ENCODE measurements around the gene VAMP1.

Gene VAMP1

DNA sequence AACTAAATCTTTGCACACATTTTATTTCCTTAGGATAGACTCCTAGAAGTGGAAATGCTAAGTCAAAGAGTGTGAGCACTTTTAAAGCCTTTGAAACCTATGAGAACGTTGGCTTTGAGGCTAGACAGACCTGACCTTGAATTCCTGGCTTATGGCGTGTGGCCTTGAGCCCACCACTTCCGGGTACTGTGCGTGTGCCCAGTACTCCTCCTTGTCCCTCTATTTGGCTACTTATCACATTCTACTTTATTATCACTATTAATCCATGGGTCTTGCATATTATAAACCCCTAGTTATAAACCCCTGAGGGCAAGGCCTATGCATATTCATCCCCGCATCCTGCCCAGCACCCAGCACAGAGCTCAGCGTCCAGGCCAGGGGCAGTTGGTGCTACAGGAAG lies 51.7 kb downstream of the VAMP1 start:
- no peak for DNase-seq (ENCODE audit: extremely low read depth, low read depth)
- TF ChIP-seq, protein P1, sequence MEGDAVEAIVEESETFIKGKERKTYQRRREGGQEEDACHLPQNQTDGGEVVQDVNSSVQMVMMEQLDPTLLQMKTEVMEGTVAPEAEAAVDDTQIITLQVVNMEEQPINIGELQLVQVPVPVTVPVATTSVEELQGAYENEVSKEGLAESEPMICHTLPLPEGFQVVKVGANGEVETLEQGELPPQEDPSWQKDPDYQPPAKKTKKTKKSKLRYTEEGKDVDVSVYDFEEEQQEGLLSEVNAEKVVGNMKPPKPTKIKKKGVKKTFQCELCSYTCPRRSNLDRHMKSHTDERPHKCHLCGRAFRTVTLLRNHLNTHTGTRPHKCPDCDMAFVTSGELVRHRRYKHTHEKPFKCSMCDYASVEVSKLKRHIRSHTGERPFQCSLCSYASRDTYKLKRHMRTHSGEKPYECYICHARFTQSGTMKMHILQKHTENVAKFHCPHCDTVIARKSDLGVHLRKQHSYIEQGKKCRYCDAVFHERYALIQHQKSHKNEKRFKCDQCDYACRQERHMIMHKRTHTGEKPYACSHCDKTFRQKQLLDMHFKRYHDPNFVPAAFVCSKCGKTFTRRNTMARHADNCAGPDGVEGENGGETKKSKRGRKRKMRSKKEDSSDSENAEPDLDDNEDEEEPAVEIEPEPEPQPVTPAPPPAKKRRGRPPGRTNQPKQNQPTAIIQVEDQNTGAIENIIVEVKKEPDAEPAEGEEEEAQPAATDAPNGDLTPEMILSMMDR (IDR thresholded peaks at IDR 0.05; ENCODE audit: low read depth, low read length, missing control alignments): no peak

DNA sequence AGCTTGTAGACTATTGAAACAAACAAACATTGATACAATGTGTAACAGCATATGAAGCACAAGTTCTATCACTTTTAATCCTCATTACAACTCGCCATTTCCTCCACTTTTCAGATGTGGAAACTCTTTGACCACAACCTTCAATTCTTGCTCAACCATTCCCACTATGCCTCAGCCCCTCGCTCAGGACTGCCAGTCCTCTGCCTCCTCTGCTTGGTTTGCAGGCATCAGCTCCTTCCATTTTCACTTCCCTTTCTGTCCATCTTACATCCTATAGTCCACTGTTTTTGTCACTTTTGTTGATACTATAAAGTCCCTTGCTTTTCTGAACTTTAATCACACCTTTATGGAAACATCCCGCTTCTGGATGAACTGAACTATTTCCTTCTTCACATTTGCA lies 53.9 kb downstream of the VAMP1 start:
- H3K4me3 ChIP-seq (replicated peaks; ENCODE audit: low read depth, low read length): no peak overlapping the region
- DNase-seq (ENCODE audit: extremely low read depth, low read depth): no peak
- TF ChIP-seq, protein P1 (IDR thresholded peaks at IDR 0.05; ENCODE audit: low read depth, low read length, missing control alignments): no peak

More for the DNA sequence above, 51.7 kb downstream of the VAMP1 start:
- H3K4me3 ChIP-seq (replicated peaks; ENCODE audit: low read depth, low read length): no peak overlapping the region
